HG03108 (cell line): ENCODE results near the gene SMCO4.

Experiments
- ATAC-seq: cut with Tn5 transposase; IDR thresholded peaks from one replicate; pipeline ENCODE4 v1.9.1; 2021; ENCODE audit warnings: moderate library complexity; ENCODE audit not compliant: unreplicated experiment

The SMCO4 gene

DNA sequence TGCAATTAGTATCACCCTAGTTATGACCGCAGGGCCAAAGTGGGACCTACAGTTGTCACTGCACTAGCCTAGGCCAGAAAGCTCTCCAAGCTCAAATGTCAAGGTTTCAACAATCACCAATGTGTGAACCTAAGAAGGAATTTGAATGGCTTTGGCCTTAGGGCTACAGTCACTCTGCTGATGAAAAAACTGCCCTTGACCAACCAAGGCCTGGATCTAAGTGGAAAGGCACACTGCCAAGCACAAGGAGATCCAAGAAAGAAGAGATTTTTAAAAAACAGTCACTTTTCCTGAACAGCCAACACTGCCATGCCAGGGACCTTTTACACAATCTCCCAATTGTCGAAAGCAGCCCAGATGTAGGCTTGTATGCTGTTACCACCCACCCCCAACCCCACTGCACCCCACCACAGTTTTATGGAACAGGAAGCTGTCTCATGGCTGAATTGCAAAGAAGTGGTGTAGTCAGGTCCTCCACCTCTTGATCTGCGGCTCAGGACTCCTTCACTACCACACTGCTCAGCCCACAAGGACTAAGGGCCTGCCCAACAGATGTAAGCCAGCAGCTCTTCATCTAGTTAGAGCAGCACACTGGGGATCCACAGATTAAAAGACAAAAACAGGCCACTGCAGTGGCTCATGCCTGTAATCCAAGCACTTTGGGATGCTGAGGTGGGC is 32.9 kb downstream of the SMCO4 start:
- ATAC-seq, result no peak

GRCh38 chr11:93507517-93507916 is 35.7 kb downstream of the SMCO4 start:
- ATAC-seq, result no peak

DNA sequence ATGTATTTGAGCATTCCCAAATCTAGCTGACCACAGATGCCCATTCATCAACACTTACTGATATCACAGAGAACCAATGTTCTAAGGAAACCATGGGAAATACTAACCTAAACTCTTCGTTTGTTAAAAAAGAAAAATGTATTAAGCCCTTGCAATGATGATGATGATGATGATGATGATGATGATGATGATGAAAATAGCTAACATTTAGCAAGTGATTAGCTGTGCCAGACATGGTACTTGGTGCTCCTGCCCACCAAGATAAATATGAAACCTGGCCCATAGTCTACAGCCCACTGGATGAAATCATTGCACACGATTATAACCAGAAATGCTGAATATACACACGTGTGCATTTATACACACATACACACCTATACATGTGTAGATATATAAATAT is 37.5 kb downstream of the SMCO4 start:
- ATAC-seq, result no peak

GRCh38 chr11:93504110-93505095 is 38.8 kb downstream of the SMCO4 start:
- no peak for ATAC-seq

DNA sequence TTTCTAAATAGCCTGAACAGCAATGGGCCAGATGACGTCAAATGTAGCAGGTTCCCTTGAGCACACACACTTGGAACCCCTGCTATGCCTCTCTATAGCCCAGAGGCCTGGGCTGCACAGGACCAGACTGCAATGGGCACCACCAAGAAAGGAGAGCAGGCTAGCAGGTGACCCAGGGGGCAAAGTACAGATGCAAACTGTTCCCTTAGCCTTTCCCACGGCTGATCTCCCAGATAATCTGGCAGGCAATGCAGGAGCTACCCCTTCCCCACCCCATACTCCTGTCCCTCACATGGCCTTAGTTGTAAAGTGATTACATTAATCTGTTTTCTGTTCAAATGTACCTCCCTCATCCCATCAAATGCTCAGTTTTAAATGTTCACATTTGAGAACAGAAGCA is 41.3 kb downstream of the SMCO4 start:
- no peak for ATAC-seq

DNA sequence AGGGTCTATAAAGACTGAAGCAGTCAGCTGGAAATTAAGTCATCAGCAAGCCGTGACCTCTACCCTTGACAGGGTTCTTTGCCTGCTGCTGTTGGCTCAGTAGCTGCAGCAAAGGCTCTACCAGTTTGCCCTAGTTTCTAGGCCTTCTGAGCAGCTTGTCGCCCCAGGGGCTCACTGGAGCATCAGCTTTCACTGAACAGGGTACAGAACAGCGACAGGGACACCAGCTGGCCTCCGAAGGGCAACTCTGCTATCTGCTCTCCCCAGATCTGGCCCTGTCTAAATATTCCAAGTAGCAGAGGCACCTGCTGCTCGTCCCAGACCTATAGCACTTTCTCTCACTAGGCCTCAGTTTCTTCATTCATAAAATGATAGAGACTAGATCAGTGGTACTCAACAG is 42.4 kb downstream of the SMCO4 start:
- no peak for ATAC-seq

DNA sequence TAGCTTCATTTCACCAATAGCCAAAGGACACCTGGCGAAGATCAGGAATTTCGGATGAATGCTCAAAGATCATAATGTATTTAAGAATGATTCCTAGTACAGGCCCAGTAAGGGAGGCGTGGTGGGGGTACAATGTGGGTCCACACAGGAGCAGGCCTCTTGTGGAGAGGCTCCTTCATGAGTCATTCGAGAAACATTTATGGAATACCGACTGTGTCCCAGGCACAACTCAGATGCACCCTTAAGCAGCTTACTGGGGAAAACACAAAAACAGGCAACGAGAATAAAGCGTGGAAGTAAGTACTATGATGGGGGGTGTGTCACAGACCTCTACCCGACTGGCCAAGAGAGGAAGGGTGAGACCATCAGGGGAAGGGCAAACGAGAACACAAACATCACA is 44.5 kb downstream of the SMCO4 start:
- ATAC-seq, result no peak

DNA sequence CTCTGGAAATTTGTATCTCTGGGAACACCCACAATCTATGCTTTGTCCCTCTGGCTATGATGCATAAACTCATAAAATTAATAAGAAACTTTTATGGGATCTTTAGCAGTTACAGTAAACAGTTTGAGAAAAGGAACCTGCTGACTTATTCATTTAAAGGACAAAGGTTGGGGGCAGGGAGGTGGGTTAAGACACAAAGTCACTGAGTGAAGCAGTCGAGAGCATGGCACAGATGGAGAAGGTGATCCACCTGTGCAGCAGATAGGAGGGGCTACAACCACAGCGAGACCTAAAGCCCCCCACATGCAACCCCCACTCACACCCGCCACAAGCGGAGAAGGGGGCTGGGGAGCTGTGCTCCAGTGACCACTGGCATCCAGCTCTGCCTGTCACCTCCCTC is 45.0 kb downstream of the SMCO4 start:
- no peak for ATAC-seq

DNA sequence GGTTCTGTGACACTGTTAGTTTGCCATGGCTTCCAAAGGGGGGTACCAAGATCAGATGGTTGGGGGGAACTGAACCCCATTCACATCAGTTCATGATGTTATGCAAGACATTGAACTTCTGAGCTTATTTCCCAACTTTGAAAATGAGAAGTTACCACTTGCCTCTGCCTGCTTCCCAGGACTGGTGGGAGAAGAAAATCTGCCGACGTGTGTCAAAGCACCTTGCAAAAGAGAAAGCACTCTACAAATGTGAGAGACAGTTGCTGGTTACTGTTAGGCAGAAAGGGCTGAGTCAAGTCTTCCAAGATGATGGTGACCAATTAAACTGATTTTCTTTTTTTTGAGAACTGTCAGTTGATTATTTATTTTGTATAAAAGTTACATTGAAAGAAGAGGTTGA is 45.6 kb downstream of the SMCO4 start:
- no peak for ATAC-seq

DNA sequence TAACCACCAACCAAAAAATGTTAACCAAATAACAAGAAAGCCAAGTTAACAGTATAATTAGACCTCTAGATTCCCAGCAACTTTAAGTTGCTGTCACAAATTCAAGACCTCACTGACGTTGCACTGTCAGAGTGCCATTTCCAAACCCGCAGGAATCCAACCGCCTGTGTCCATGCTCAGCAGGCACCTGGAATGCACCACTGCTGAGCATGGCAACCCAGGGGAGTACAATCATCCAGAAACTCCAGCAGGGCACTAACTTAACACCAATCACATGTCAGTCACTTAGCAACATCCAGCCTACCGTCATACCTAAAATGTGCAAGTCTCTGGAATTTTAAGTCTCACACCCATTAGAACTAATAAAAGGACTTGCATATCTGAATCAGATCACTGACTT is 48.8 kb downstream of the SMCO4 start:
- ATAC-seq, result no peak

- ATAC-seq, result no peak
Observed at GRCh38 chr11:93493252-93493897, 49.8 kb downstream of the SMCO4 start.

DNA sequence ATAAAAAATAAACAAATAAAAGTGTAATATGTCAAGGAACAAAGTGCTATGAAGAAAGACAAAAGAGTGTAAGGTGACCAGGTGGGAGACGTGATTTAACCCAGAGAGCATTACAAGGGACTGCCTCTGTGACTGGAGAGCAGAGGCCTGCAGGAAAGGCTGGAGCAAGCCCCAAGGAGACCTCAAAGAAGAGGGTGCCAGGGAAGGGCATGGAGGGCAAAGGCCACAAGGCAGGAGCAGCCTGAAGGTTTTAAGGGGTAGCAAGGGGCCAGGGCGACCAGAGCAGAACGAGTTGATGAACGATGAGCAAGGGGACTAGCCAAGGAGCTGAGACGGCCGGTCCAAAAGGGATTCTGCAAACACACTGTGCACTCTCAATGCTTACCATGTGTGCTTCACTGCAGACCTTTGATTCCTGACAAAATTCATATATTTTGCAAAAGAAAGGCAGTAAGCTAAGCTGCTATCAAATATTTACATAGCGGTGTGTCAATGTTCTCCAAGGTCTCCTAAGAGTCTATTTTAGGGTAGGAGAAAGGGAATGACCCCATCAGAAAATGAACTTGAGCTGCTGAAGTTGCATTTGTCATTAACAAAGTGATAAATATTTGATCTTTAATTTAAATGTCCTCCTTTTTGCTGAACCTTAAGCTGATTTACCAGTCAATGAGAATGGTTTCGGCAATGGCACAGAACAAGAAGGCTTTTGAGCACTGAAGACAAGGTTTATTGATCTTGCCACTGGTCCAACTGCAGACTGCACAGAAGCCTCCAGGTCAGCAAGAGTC is 50.5 kb downstream of the SMCO4 start:
- ATAC-seq, result no peak

- ATAC-seq, result no peak
Observed at GRCh38 chr11:93491973-93492372, 51.2 kb downstream of the SMCO4 start.

GRCh38 chr11:93490996-93491618 is 52.1 kb downstream of the SMCO4 start:
- ATAC-seq, result no peak

DNA sequence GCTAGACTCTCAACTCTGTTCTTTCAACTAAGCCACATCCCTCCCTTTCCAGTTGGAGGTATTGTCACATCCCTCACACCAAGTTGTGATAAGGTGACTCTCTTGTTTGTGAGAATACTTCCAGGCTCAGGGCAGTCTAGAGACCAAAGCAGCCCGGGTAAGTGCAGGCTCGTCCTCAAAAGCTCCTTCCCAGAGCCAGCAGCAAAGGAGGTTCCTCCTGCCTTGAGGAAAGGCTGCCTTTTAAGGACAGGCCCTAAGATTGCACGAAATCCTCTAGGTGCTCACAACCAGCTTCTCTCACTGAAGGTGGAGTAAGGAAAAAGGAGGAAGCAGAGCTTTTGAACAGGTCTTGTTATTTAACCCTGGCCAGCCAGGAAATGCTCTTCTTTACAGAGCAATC is 53.4 kb downstream of the SMCO4 start:
- ATAC-seq, result no peak

DNA sequence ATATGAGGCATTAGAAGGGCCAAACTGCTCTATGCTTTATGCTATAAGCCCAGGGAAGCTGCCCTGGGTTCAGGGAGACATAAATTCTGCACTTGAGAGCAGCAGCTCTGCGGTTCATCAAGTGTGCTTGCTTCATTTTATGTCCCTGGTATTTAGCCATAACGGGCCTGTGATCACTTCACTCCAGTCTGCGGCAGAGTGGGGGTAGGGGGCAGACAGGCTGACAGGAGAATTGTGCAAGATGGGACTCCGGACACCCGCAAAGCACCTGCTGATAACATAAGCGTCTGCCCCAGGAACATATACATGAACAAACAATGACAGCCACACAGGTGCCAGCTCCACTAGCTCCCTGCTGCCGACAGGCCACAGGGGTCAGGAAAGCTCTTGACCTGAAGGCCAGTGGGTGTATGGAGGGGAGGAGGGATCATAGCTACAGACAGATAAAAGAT is 56.1 kb downstream of the SMCO4 start:
- ATAC-seq, result no peak

- ATAC-seq, result no peak
Observed at GRCh38 chr11:93485983-93486382, 57.2 kb downstream of the SMCO4 start.

DNA sequence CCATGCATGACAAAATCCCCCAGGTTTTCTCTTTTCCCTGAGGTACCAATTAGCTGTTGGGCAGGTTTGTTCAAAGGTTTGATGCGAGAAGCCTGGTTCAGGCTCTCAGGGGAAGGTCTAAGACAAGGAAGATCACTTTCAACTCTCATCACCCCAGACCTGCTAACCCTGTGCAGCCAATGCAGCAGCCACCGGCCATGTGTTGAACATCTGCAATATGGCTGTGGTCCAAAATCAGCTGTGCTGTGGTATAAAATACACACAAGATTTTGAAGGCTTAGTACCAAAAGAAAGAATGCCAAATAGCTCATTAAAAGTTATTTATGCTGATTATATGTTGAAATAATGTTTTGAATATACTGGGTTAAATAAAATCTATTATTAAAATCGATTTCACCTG is 58.5 kb downstream of the SMCO4 start:
- ATAC-seq, result no peak

- no peak for ATAC-seq
Observed at GRCh38 chr11:93482556-93482955, 60.6 kb downstream of the SMCO4 start.

DNA sequence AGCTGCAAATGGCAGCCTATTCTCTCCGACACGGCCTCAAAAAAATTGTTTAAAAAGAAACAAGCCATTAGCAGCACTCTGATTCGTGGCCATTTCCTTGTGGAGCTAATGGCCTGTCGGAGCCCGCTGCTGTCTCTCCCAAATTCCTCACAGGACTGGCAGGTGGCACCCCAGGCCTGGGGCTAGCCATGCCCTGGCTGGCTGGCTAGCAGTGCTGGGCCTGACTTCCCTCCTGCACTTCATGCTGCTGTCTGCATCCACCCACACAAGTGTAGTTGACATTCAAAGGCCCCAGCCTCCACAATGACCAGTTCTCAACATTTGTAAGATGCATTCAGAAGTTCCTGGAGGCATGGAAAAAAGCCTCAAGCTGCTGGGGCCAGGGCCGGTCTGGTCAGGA is 61.5 kb downstream of the SMCO4 start:
- no peak for ATAC-seq
